ENCODE measurements around the gene AGPAT2.
A peak's percentile ranks its signal among the peaks of the same experiment; 100 is the strongest.

AGPAT2 gene

GRCh38 chr9:136668983-136669790 lies 18.1 kb downstream of the AGPAT2 start:
- Histone ChIP-seq H3K27ac (ENCODE audit: low read depth, low read length) (no peak overlapping the region), H3K9me3 (ENCODE audit: control insufficient read depth, insufficient read depth, low read length) (no peaks in the 10 kb centered on the region), H3K4me3 (ENCODE audit: low read length) (peak overlapping the region; percentile 25; the same call in 1 of the 2 replicates), H3K4me2 (ENCODE audit: low read length) (peak overlapping the region; percentile 46), H3K9me2 (replicated peaks; ENCODE audit: control insufficient read depth, low read length) (no peaks in the 10 kb centered on the region), H3F3A (ENCODE audit: control insufficient read depth, insufficient read depth) (no peaks in the 10 kb centered on the region), H3K79me2 (ENCODE audit: control insufficient read depth, low read length) (no peaks in the 10 kb centered on the region), H3K36me3 (ENCODE audit: control insufficient read depth, low read length) (no peaks in the 10 kb centered on the region; the same call in 1 of the 2 replicates), H4K20me1 (ENCODE audit: control insufficient read depth, insufficient read depth, low read depth, low read length) (no peaks in the 10 kb centered on the region), H3K27me3 (ENCODE audit: control insufficient read depth, low read length) (peaks cover 53% of the 10 kb centered on the region), H3K4me1 (ENCODE audit: control insufficient read depth, low read length) (peaks cover 9% of the 10 kb centered on the region)
- TF ChIP-seq EZH2phosphoT487 (IDR thresholded peaks at IDR 0.05; ENCODE audit: borderline replicate concordance, low read length) = no peak
- TF ChIP-seq CTCF (IDR thresholded peaks at IDR 0.05; ENCODE audit: low read depth, low read length, poor library complexity, severe bottlenecking) = no peak

- H3K27me3 ChIP-seq (ENCODE audit: control insufficient read depth, low read length) = peaks cover 61% of the 10 kb centered on the region
- no peaks in the 10 kb centered on the region for H4K20me1 ChIP-seq (ENCODE audit: control insufficient read depth, insufficient read depth, low read depth, low read length)
- no peaks in the 10 kb centered on the region for H3K9me2 ChIP-seq (replicated peaks; ENCODE audit: control insufficient read depth, low read length)
- peak overlapping the region; percentile 46; the same call in 1 of the 2 replicates for H3K4me2 ChIP-seq (ENCODE audit: low read length)
- no peak overlapping the region for H3K27ac ChIP-seq (ENCODE audit: low read depth, low read length)
- H3K4me1 ChIP-seq (ENCODE audit: control insufficient read depth, low read length) = peaks cover 9% of the 10 kb centered on the region
- H3F3A ChIP-seq (ENCODE audit: control insufficient read depth, insufficient read depth) = no peaks in the 10 kb centered on the region
- no peaks in the 10 kb centered on the region for H3K9me3 ChIP-seq (ENCODE audit: control insufficient read depth, insufficient read depth, low read length)
- peak; percentile 33 for TF ChIP-seq CTCF (IDR thresholded peaks at IDR 0.05; ENCODE audit: low read depth, low read length, poor library complexity, severe bottlenecking)
- no peak for TF ChIP-seq EZH2phosphoT487 (IDR thresholded peaks at IDR 0.05; ENCODE audit: borderline replicate concordance, low read length)
- no peaks in the 10 kb centered on the region for H3K79me2 ChIP-seq (ENCODE audit: control insufficient read depth, low read length)
- no peaks in the 10 kb centered on the region for H3K36me3 ChIP-seq (ENCODE audit: control insufficient read depth, low read length)
- H3K4me3 ChIP-seq (ENCODE audit: low read length) = no peak overlapping the region
Measured at GRCh38 chr9:136667940-136668760, 19.1 kb downstream of the AGPAT2 start.

- Histone ChIP-seq H3K4me3 (ENCODE audit: low read length) (no peak overlapping the region), H3F3A (ENCODE audit: control insufficient read depth, insufficient read depth) (no peaks in the 10 kb centered on the region), H3K27ac (ENCODE audit: low read depth, low read length) (no peak overlapping the region), H3K36me3 (ENCODE audit: control insufficient read depth, low read length) (no peaks in the 10 kb centered on the region), H3K27me3 (ENCODE audit: control insufficient read depth, low read length) (peaks cover 61% of the 10 kb centered on the region), H3K4me1 (ENCODE audit: control insufficient read depth, low read length) (peaks cover 9% of the 10 kb centered on the region), H3K9me3 (ENCODE audit: control insufficient read depth, insufficient read depth, low read length) (no peaks in the 10 kb centered on the region), H3K79me2 (ENCODE audit: control insufficient read depth, low read length) (no peaks in the 10 kb centered on the region), H3K9me2 (replicated peaks; ENCODE audit: control insufficient read depth, low read length) (no peaks in the 10 kb centered on the region), H3K4me2 (ENCODE audit: low read length) (no peak overlapping the region), H4K20me1 (ENCODE audit: control insufficient read depth, insufficient read depth, low read depth, low read length) (no peaks in the 10 kb centered on the region)
- TF ChIP-seq CTCF (IDR thresholded peaks at IDR 0.05; ENCODE audit: low read depth, low read length, poor library complexity, severe bottlenecking) (no peak), EZH2phosphoT487 (IDR thresholded peaks at IDR 0.05; ENCODE audit: borderline replicate concordance, low read length) (no peak)
Measured at GRCh38 chr9:136667214-136667939, 19.9 kb downstream of the AGPAT2 start.
